Trophoblast cell (in vitro differentiated cells and primary cell): Measurements from ENCODE around the gene BAX.
A peak's percentile ranks its signal among the peaks of the same experiment; 100 is the strongest.

ENCODE experiments used
- DNase-seq, 2 donors: peaks; one replicate each; pipeline ENCODE4 v3.0.0-alpha.2; 2016
- H2AFZ ChIP-seq: 2 replicates; pipeline ENCODE4 v1.6.1; 2013; ENCODE audit warnings: low read length, moderate library complexity, mild to moderate bottlenecking; ENCODE audit not compliant: insufficient read depth, poor library complexity
- H2AK5ac ChIP-seq: 2 replicates; pipeline ENCODE4 v1.6.1; 2013; ENCODE audit warnings: mild to moderate bottlenecking, low read length
- H2BK120ac ChIP-seq: 2 replicates; pipeline ENCODE4 v1.6.1; 2013; ENCODE audit warnings: low read length, mild to moderate bottlenecking, moderate library complexity; ENCODE audit not compliant: insufficient read depth, poor library complexity
- H2BK12ac ChIP-seq: 2 replicates; pipeline ENCODE4 v1.6.1; 2013; ENCODE audit warnings: mild to moderate bottlenecking, low read length, moderate library complexity
- H2BK5ac ChIP-seq: 2 replicates; pipeline ENCODE4 v1.6.1; 2013; ENCODE audit warnings: low read length, low read depth, moderate library complexity, mild to moderate bottlenecking; ENCODE audit not compliant: poor library complexity
- H3K14ac ChIP-seq: 2 replicates; pipeline ENCODE4 v1.6.1; 2013; ENCODE audit warnings: mild to moderate bottlenecking, low read length
- H3K18ac ChIP-seq: 2 replicates; pipeline ENCODE4 v1.6.1; 2013; ENCODE audit warnings: mild to moderate bottlenecking, low read length
- H3K23ac ChIP-seq: 2 replicates; pipeline ENCODE4 v1.6.1; 2013; ENCODE audit warnings: low read length
- H3K27ac ChIP-seq: 2 replicates; pipeline ENCODE4 v1.5.1; 2013; ENCODE audit warnings: low read depth, mild to moderate bottlenecking, inconsistent platforms, low read length, moderate library complexity
- H3K27me3 ChIP-seq: 2 replicates; pipeline ENCODE4 v1.6.1; 2013; ENCODE audit warnings: inconsistent platforms, mild to moderate bottlenecking, low read length, moderate library complexity; ENCODE audit not compliant: insufficient read depth
- H3K36me3 ChIP-seq, 2 experiments: 1 replicate in 1 of 2; 2 replicates in 1 of 2; pipeline ENCODE4 v1.6.1; 2013; ENCODE audit warnings: low read length in 2 of 2, mild to moderate bottlenecking in 2 of 2, moderate library complexity in 1 of 2; ENCODE audit not compliant: insufficient read depth in 2 of 2, control insufficient read depth in 1 of 2
- H3K4ac ChIP-seq: 2 replicates; pipeline ENCODE4 v1.6.1; 2013; ENCODE audit warnings: low read depth, mild to moderate bottlenecking, low read length, moderate library complexity
- H3K4me1 ChIP-seq, 2 experiments: 1 replicate in 1 of 2; 2 replicates in 1 of 2; pipeline ENCODE4 v1.6.1; 2013; ENCODE audit warnings: low read length in 2 of 2, mild to moderate bottlenecking in 2 of 2, moderate library complexity in 1 of 2; ENCODE audit not compliant: insufficient read depth in 2 of 2, control insufficient read depth in 1 of 2
- H3K4me2 ChIP-seq: 2 replicates; pipeline ENCODE4 v1.6.1; 2013; ENCODE audit warnings: inconsistent platforms, mild to moderate bottlenecking, low read length, moderate library complexity
- H3K4me3 ChIP-seq: 2 replicates; pipeline ENCODE4 v1.5.1; 2013; ENCODE audit warnings: mild to moderate bottlenecking, low read depth, low read length, inconsistent platforms
- H3K79me1 ChIP-seq: one replicate; pipeline ENCODE4 v1.6.1; 2013; ENCODE audit warnings: low read length
- H3K79me2 ChIP-seq: 2 replicates; pipeline ENCODE4 v1.6.1; 2013; ENCODE audit warnings: low read length, mild to moderate bottlenecking; ENCODE audit not compliant: control insufficient read depth, insufficient read depth, poor library complexity
- H3K9ac ChIP-seq: 2 replicates; pipeline ENCODE4 v1.6.1; 2013; ENCODE audit warnings: mild to moderate bottlenecking, low read length
- H3K9me3 ChIP-seq: 2 replicates; pipeline ENCODE4 v1.6.1; 2013; ENCODE audit warnings: low read depth, mild to moderate bottlenecking, control low read depth, inconsistent platforms, low read length; ENCODE audit not compliant: insufficient read depth
- H4K12ac ChIP-seq: 2 replicates; pipeline ENCODE4 v1.6.1; 2013; ENCODE audit warnings: low read depth, mild to moderate bottlenecking, low read length, moderate library complexity
- H4K8ac ChIP-seq: 2 replicates; pipeline ENCODE4 v1.6.1; 2013; ENCODE audit warnings: low read depth, mild to moderate bottlenecking, low read length, moderate library complexity
- H4K91ac ChIP-seq: one replicate; pipeline ENCODE4 v1.6.1; 2013; ENCODE audit warnings: low read depth, mild to moderate bottlenecking, low read length, moderate library complexity
- WGBS: extraction: QIAGEN DNeasy Blood & Tissue Kit; methylation state at CpG from one replicate; pipeline ENCODE4 v1.1.7; 2013; ENCODE audit warnings: missing lambda C conversion rate; ENCODE audit not compliant: insufficient read length, insufficient coverage; ENCODE audit errors: extremely low coverage; 5-methylcytosine and 5-hydroxymethylcytosine counted together

The BAX gene

DNA sequence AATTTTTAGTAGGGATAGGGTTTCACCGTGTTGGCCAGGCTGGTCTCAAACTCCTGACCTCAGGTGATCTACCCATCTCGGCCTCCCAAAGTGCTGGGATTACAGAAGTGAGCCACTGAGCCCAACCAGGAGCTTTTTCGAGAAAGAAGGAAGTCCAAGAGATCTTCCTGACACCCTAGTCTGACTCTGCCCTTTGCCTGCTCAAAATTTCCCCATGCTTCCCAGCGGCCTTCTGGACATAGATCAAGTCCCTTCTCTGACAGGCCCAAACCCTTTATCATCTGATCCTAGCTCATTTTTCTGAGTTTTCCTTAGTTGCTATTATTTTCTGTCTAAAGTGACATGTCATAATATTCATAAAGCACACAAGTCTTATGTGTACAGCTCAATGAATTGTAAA lies 1.5 kb upstream of the BAX start:
- H3K27ac ChIP-seq = no peak overlapping the region
- no peak overlapping the region for H3K4me2 ChIP-seq
- peaks cover 14% of the 10 kb centered on the region for H3K79me1 ChIP-seq
- no peak overlapping the region for H2AK5ac ChIP-seq
- H4K12ac ChIP-seq = no peak overlapping the region
- H3K9me3 ChIP-seq = no peaks in the 10 kb centered on the region
- DNase-seq = no peak
- H3K4ac ChIP-seq = no peak overlapping the region
- no peak overlapping the region for H3K23ac ChIP-seq
- no peak overlapping the region for H2BK5ac ChIP-seq
- H2BK120ac ChIP-seq = no peak overlapping the region
- H3K36me3 ChIP-seq = peaks cover 14 to 15% of the 10 kb centered on the region in 2 experiments
- no peak overlapping the region for H3K14ac ChIP-seq
- H3K9ac ChIP-seq = no peak overlapping the region
- no CpG with 5 or more reads among the region's 4 CpGs for WGBS
- no peak overlapping the region for H4K91ac ChIP-seq
- H3K79me2 ChIP-seq = peaks cover 11% of the 10 kb centered on the region
- H2AFZ ChIP-seq = no peak overlapping the region
- no peak overlapping the region for H2BK12ac ChIP-seq
- H4K8ac ChIP-seq = no peak overlapping the region
- H3K4me3 ChIP-seq = no peak overlapping the region
- peaks cover 8 to 16% of the 10 kb centered on the region in 2 experiments for H3K4me1 ChIP-seq
- H3K18ac ChIP-seq = no peak overlapping the region
- H3K27me3 ChIP-seq = no peaks in the 10 kb centered on the region

DNA sequence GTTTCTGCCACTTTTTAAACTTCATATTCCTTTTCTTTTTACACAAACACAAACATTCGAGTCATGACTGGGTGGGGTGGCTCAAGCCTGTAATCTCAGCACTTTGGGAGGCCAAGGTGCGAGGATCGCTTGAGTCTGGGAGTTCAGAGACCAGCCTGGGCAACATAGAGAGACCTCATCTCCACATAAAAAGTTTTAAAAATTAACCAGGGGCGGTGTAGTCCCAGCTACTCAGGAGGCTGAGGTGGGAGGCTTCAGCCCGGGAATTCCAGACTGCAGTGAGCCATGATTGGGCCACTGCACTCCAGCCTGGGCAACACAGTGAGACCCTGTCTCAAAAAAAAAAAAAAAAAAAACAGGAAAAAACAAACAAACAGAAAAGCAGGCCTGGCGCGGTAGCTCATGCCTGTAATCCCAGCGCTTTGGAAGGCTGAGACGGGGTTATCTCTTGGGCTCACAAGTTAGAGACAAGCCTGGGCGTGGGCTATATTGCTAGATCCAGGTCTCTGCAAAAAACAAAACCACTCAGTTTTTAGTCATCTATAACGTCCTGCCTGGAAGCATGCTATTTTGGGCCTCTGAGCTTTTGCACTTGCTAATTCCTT lies 583 bp upstream of the BAX start:
- peaks cover 11% of the 10 kb centered on the region for H3K79me2 ChIP-seq
- H4K12ac ChIP-seq = peak overlapping the region; percentile 55
- peaks cover 15 to 16% of the 10 kb centered on the region in 2 experiments for H3K36me3 ChIP-seq
- peak overlapping the region; percentile 23 for H3K18ac ChIP-seq
- peaks cover 8 to 16% of the 10 kb centered on the region in 2 experiments for H3K4me1 ChIP-seq
- H3K4ac ChIP-seq = peak overlapping the region; percentile 44
- no peak overlapping the region for H2BK120ac ChIP-seq
- peak overlapping the region; percentile 66 for H3K4me2 ChIP-seq
- no peak overlapping the region for H2BK12ac ChIP-seq
- H4K8ac ChIP-seq = peak overlapping the region; percentile 89
- no peaks in the 10 kb centered on the region for H3K27me3 ChIP-seq
- peak overlapping the region; percentile 28 for H3K9ac ChIP-seq
- WGBS = no CpG with 5 or more reads among the region's 11 CpGs
- peak overlapping the region; percentile 91 for H2AFZ ChIP-seq
- H3K9me3 ChIP-seq = no peaks in the 10 kb centered on the region
- peaks cover 14% of the 10 kb centered on the region for H3K79me1 ChIP-seq
- DNase-seq = no peak
- peak overlapping the region; percentile 48 for H4K91ac ChIP-seq
- no peak overlapping the region for H3K14ac ChIP-seq
- H3K23ac ChIP-seq = no peak overlapping the region
- peak overlapping the region; percentile 15 for H2AK5ac ChIP-seq
- no peak overlapping the region for H3K4me3 ChIP-seq
- peak overlapping the region; percentile 5 for H3K27ac ChIP-seq
- H2BK5ac ChIP-seq = no peak overlapping the region

DNA sequence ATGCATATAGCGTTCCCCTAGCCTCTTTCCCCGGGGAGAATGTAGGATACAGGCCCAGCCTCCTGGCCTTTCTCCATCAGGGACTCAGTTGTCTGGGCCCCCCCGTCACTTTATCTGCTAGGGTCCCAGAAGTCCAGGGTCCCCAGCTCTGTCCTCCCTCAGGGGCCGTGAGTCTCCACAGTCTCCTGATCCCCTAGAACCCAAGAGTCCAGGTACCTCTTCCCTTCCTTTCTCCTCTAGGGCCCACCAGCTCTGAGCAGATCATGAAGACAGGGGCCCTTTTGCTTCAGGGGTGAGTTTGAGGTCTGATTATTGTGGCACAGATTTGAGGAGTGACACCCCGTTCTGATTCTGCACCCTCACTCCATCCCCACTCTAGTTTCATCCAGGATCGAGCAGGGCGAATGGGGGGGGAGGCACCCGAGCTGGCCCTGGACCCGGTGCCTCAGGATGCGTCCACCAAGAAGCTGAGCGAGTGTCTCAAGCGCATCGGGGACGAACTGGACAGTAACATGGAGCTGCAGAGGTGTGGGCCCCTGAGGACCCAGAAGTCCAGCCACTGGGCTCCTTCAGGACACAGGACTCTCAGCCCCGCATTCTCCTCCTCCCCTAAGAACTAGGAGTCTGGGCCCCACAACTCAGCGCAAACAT lies 758 bp downstream of the BAX start:
- no CpG with 5 or more reads among the region's 16 CpGs for WGBS
- Histone ChIP-seq H4K12ac (peak overlapping the region; percentile 95), H3K36me3 (peaks cover 15 to 16% of the 10 kb centered on the region in 2 experiments)

DNA sequence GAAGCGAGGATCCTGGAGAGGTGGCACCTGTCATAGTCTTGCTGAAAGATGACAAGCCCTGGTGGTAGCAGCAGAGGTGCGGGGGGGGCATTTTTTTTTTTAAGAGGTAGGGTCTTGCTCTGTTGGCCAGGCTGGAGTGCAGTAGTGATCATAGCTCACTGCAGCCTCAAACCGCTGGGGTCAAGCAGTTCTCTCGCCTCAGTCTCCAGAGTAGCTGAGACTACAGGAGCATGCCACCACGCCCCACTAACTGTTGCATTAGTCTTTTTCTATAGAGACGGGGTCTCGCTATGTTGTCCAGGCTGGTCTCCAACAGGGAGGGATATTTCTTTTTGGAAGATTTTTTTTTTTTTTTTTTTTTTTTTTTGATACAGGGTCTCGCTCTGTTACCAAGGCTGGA lies 3.3 kb downstream of the BAX start:
- Histone ChIP-seq H4K12ac (no peak overlapping the region), H4K8ac (no peak overlapping the region), H2BK5ac (no peak overlapping the region), H3K4ac (no peak overlapping the region), H3K36me3 (peaks cover 15 to 26% of the 10 kb centered on the region in 2 experiments), H3K79me1 (peaks cover 22% of the 10 kb centered on the region), H3K27me3 (no peaks in the 10 kb centered on the region), H3K23ac (no peak overlapping the region), H3K9me3 (no peaks in the 10 kb centered on the region), H2AFZ (no peak overlapping the region), H2BK12ac (no peak overlapping the region), H3K4me3 (no peak overlapping the region), H3K4me1 (peaks cover 18 to 26% of the 10 kb centered on the region in 2 experiments), H2AK5ac (no peak overlapping the region), H3K79me2 (peaks cover 13% of the 10 kb centered on the region), H3K18ac (no peak overlapping the region), H3K27ac (no peak overlapping the region), H3K4me2 (no peak overlapping the region), H4K91ac (no peak overlapping the region), H3K9ac (no peak overlapping the region), H2BK120ac (no peak overlapping the region), H3K14ac (no peak overlapping the region)
- WGBS = no CpG with 5 or more reads among the region's 8 CpGs
- DNase-seq = no peak

More for the DNA sequence above, 758 bp downstream of the BAX start:
- peak overlapping the region; percentile 66 for H3K4me2 ChIP-seq
- DNase-seq = no peak
- H3K14ac ChIP-seq = peak overlapping the region; percentile 98
- peak overlapping the region; percentile 99 for H4K8ac ChIP-seq
- peak overlapping the region; percentile 99 for H2AK5ac ChIP-seq
- peak overlapping the region; percentile 99 for H3K4ac ChIP-seq
- H3K4me1 ChIP-seq = peaks cover 8 to 16% of the 10 kb centered on the region in 2 experiments
- peak overlapping the region; percentile 80 for H3K9ac ChIP-seq
- peak overlapping the region; percentile 88 for H3K4me3 ChIP-seq
- no peaks in the 10 kb centered on the region for H3K27me3 ChIP-seq
- peak overlapping the region; percentile 99 for H3K18ac ChIP-seq
- H4K91ac ChIP-seq = peak overlapping the region; percentile 100
- no peaks in the 10 kb centered on the region for H3K9me3 ChIP-seq
- peak overlapping the region; percentile 79 for H2BK12ac ChIP-seq
- H3K79me1 ChIP-seq = peaks cover 14% of the 10 kb centered on the region
- no peak overlapping the region for H3K23ac ChIP-seq
- peak overlapping the region; percentile 100 for H2BK120ac ChIP-seq
- H2AFZ ChIP-seq = peak overlapping the region; percentile 89
- peak overlapping the region; percentile 100 for H2BK5ac ChIP-seq
- peaks cover 11% of the 10 kb centered on the region for H3K79me2 ChIP-seq
- peak overlapping the region; percentile 90 for H3K27ac ChIP-seq
